ENCODE data around the gene MRC2.

Gene MRC2

DNA sequence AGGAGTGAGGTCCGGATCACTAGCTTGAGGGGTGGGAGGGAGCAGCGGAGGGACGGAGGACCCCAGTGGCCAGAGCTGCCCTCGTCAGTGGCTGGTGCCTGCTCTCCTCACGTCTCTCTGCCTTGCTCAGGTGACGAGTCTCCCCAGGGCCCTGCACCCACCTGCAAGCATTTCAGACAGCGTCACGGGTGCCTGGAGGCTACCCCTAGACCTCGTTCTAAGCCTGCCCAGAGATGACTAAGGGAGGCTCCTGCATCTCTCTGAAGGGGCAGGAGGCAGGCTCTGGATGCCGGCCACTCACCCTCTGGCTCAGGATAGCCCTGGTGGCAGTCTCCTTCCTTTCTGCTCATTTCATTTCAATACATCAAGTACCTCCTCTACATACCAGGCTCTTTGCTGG, 68.8 kb downstream of the MRC2 start:
- in situ Hi-C loops (cut with MboI; ENCODE audit: low sequenced_read_pairs) = loop anchor here (25.0 kb wide), 1 partner anchor 716 kb away; no protein-coding TSS in a partner anchor

DNA sequence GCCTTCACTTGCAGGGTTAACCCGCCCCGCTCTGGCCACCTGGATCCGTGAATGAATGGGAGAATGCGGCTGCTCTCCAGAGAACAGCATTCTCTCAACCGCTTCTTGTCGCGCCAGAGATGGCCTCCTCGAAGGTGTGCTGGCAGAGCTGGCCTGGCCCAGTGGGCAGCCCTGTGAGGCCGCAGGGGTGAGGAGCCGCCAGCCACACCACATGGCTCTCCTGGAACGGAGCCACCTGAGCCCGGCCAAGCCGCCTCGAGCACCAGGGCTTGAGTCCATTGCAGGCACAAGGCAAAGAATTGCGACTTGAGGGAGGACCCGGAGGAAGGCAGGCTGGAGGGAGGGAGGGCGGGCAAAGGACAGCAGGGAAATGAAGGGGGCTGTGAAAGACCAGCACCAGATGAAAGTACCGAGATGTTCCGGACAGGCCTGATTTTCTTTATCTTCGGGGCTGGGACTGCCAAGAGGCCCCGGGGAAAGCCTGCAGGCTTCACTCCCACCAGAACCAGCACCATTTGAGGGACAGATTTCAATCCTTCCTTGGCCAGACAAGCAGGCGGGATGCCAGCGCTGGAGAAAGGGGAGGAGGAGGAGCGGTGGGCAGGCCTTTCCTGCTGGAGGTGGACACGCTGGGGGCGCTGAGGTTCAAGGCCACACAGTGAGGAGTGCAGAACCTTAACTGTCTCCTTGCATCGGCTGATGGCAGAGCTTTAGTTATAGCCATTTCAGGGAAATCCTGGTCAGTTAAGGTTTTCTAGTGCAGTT, 69.4 kb downstream of the MRC2 start:
- in situ Hi-C loops (cut with MboI; ENCODE audit: low sequenced_read_pairs) = loop anchor here (25.0 kb wide), 1 partner anchor 715 kb away; no protein-coding TSS in a partner anchor

DNA sequence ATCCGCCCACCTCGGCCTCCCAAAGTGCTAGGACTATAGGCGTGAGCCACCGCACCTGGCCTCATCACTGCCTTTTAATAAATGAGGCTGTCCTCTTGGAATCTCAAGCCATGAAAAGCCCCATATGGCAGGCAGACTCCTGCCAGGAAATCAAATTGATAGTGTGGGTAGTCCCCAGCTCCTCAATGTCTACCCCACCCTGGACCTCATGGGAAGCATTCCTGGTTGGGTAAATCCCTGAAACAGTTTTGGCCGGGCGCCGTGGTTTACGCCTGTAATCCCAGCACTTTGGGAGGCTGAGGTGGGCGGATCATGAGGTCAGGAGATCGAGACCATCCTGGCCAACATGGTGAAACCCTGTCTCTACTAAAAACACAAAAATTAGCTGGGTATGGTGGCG, 71.0 kb downstream of the MRC2 start:
- in situ Hi-C loops (cut with MboI; ENCODE audit: low sequenced_read_pairs) = loop anchor here (25.0 kb wide), 1 partner anchor 714 kb away; no protein-coding TSS in a partner anchor

DNA sequence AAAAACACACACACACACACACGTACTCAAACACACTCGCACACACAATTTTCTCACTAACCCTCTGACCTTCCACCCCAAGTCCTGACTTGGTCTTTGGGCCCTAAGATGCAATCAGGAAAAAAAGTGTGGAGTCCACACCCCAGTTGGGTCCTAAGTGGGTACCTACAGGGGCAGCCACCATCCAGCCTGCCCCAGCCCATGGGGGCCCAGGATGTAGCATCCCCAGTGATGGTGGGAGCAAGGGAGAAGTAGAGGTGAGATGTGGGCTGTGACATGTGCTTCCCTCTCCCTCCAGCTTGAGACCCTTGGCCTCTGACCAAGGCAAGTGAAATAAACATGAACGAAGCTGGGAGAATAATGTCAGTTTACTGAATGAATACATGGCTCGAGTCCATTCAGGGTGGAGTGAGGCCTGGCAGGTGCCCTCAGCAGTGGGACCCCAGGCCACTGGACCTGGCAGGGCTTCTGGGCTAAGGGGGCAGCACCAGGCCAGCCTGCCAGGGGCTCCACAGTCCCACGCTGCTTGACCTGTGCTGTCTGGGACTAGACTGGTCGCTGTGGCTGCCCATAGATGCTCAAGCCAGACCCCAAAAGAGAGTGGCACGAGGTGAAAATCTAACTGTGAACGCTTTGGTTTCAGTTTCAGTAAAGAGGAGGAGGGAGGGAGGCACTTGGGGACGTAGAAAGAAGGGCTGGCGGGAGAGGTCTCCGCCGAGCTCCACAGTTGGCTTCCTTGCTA, 73.7 kb downstream of the MRC2 start:
- in situ Hi-C loops (cut with MboI; ENCODE audit: low sequenced_read_pairs) = no loop called here

DNA sequence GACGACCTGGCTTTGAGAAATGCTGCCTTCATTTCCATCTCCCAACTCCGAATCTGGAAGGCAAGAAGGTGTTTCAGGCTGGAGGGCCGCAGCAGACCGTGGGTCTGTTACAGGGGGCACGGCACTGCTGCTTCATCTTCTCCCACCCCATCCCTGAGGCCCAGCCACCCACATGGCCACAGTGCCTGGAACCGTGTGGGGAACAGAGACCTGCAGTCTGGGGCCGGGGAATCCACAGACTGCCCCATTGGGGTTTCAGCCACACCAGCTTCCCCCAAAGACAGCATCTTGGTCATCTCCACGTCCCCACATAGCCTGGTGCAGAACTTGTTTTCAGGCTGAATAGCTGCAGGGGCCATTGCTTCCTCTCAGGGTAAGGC, 74.2 kb downstream of the MRC2 start:
- in situ Hi-C loops (cut with MboI; ENCODE audit: low sequenced_read_pairs) = no loop called here

DNA sequence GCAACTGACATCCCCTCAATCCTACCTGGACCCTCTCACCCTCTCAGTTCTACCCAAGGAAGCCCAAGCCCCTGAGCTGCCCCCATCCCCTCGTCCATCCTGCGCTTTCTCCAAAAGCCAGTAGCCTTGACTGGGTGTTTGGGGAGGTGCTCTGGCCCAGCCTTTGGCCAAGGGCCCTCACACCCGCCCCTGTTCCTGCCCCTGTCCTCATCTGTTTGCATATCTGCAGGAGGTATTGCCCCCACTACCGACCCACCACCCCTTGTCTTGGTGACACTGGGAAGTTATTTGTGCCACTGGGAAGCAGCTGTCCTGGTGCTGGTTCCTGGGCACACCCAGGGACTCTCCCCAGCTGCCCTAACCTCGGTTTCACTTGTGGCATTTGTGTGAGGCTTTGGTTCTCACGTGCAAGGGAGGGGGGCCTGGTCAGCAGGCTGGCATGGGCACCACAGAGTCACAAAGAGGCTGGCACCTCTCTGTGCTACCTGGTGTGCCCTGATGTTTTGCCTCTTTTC, 75.3 kb downstream of the MRC2 start:
- in situ Hi-C loops (cut with MboI; ENCODE audit: low sequenced_read_pairs) = no loop called here

DNA sequence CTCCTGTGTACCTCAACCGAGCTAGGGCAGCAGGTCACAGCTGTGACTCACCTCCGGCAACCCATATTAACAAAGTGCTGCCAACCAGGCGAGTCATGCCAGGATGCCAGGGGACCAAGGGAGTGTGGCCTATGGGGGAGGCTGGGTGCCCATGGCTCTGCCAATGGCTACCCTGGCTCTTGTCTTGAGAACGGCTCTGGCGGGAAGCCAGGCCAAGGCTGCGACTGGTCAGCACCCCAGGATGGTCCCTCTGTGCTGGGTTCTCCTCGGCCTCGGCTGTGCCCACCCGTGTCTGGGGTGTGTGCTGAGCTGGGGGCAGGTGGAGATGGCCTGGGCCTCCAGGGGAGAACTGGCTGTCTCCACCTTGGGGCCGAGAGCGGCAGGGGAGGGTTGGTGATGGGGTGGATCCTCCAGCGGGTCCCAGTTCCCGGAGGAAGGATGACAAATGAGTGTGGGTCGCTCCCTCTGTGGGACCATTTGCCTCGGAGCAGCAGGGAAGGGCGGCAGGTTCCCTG, 75.8 kb downstream of the MRC2 start:
- in situ Hi-C loops (cut with MboI; ENCODE audit: low sequenced_read_pairs) = no loop called here

DNA sequence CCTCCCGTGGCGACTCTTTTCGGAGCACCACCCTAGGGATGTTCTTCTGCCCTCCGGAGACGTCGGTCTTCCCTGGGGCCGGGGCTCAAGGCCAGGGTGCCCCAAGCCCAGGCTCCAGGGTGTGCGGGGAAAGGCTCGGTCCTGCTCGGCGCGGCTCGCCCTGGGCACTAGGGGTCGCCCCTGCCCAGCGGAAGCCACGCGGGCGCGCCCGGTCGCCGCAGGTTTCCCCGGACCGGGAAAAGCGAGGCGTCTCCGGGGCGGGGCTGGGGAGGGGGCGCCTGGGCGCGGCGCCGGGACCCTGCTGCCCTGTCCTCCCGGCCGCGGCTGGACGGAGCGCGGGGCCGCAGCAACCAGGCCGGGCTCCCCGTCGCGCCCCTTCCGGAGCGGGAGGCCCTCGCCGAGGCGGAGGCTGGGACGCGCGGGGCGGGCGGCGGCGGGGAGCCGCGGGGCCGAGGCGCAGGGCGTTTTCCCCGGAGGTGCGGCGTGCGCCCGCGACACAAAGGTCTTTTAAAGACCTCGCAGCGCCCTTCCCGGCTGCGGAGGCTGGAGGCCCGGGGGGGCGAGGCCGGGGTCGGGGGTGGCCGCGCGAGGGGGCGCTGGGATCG, 76.4 kb downstream of the MRC2 start:
- in situ Hi-C loops (cut with MboI; ENCODE audit: low sequenced_read_pairs) = no loop called here

DNA sequence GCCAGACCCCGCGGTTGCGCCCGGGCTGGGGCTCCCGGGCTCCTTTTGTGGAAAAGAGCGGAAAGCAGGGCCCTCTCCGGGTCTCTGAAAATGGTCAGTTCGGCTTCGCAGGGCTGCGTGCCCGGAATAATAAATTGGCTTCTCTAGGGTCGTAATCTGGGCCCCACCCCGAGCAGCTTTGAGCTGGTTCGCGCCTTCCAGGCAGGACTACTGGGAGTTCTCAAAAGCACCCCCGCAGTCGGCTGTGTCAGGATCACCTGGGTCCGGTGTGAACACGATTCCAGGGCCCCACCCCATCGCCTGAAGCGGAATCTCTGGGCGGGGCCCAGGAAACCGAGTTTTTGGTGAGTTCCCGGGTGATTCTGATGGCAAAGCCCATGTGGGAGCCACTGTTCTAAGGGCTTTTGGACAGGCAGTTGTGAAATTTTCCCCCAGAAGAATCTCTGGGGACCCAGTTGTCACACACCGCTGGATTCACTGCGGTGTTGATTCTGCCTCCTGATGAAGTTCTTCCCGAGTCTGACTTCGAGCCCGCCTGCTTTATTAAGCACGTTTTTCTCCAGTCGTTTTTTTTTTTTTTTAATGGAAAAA, 77.0 kb downstream of the MRC2 start:
- in situ Hi-C loops (cut with MboI; ENCODE audit: low sequenced_read_pairs) = no loop called here

DNA sequence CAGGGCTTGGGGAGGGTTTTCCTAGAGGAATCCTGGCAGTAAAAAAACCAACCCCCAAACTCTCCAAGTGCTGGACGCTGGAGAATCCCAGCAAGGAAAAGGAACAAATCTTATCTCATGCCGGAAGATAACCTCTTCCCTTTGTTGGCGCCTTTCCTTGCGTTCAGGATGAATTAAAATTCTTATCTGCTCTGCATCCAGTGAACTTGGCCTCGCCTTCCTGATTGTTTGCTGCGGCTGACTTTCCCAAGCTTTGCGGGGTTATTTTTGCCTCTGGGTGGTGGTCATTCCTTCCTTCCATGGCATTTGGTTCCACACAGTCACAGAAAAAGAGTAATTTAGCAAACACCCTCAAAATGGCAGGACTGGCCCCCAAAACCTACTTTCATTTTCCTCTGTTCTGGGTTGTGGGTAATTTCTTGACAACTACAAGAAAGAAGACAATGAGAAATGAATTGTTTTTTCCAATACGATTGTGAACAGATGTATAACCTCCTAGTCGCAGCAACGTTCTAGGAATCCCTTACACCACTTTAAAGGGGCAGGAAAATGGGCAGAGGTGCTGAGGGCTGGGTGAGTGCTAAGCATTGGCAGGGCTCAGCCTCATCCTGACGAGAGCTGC, 77.8 kb downstream of the MRC2 start:
- in situ Hi-C loops (cut with MboI; ENCODE audit: low sequenced_read_pairs) = no loop called here

DNA sequence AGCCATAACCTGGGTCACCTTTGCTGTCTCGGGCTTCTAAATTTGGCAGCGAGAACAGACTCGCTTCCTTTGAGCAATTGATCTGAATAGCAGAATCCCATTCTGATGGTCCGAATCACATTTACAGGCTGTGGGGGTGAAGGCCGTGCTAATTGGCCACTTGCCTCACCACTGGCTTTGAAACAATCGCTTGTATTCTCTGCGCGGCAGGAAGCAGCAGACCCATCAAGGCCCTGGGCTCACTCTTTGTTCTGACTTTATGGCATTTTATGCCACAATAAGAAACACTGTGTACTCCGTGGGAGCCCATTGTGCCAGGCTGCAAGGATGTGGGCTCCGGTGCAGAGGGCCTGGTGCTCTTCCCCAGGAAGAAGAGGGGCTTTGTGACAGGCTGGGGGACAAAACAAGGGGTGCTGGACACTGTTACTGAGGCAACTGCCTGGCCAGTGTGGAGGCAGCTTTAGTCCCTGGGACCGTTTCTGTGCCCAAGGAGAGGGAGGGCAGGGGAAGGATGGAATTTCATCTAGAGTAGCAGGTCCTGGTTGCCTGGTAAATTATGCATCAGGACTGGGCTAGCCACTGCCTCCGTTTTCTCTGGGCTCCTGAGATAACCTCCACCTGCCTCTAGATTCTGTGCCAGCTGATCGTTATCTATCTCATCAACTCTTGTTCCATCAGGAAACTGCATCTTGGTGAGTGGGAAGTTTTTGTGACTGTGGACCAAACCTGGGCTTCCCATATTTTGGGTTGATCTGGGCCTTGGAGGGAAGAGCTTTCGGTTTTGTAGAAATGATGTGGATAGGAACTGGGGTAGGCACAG, 78.5 kb downstream of the MRC2 start:
- in situ Hi-C loops (cut with MboI; ENCODE audit: low sequenced_read_pairs) = no loop called here

DNA sequence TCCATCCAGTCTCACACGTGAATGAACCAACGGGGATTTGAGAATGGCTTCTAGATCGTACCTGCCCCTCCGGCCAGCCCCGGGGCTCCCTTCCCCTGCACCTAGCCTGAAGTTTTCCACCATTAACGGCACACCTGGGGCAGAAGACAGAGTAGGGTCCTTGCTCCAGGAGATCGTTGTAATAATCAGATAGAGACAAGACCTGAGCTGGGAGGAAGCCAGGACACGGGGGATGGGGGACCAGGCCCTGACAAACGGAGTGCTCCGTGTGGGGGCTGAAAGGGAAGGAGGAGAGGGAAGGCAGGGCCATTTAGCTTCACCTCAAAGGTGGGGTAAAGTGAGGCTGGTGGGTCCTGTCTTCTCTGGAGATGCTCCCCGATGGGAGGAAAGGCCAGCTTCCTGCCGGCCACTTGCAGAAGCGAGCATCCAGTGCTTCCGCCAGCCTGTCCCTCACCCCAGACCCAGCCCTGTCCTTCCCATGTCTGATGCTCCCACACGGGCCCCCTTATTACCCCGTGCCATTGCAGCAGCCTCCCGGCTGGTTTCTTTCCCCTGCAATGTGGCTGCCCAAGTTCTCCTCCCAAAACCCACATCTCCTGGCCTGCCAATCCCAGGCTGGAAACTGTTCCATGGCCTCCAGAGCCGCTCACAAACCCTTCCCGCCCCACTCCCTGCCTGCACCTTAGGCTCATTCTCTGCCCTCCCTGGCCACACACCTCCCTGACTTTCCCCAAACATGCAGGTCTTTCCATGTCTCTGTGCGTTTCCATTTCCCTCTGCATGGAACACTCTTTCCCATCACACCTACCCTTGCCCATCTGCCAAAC, 79.3 kb downstream of the MRC2 start:
- in situ Hi-C loops (cut with MboI; ENCODE audit: low sequenced_read_pairs) = no loop called here

DNA sequence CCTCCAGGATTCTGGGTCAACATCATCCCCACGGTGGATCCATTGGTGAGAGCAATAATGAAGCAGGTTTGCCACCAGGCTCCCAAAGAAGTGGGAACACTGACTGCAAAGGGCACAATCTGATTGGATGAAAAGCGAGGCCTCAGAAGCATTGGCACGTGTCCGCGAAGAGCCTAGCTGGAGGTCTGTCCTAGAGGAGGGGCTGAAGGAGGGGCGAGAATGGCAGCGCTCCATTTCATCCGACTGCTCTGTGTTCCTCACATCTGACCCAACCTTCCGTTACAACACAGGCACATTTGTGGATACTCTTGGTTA, 79.9 kb downstream of the MRC2 start:
- in situ Hi-C loops (cut with MboI; ENCODE audit: low sequenced_read_pairs) = no loop called here

DNA sequence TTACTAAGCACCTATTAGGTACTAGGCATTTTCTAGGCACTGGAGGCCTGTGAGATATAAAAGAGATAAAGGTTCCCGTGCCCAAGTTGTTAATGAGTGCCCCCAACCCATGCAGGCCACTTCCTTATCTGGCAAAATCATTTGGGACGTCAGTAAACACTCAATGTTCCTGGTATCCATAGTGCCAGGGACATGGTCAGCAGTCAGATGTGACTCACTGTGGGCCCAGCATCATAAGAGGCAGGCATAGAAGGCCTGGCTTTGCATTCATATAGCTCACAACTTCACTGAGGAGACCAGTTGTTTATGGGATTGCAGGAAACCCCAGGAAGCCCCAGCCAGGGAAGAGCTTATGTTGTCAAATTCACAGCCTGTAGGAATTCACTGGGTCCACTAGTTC, 81.1 kb downstream of the MRC2 start:
- in situ Hi-C loops (cut with MboI; ENCODE audit: low sequenced_read_pairs) = no loop called here

DNA sequence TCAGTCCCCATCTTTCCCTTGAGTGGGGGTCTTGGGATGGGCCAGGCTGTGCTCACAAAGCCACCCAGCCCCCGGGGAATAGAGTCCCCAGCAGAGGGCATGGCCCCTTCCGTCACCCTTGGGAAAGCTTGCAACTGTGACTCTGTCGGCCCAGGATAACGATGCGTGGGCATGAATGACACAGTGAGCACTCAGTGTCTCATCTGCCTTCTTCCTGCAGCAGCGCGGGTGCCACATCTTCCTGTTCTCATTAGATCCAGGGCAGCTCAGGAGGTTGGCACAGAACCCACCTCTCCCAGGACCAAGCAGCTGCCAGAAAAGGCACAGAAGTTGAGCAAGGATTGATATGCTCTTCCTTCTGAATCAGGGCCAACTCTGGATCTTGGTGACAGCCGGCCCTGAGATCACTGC, 84.7 kb downstream of the MRC2 start:
- in situ Hi-C loops (cut with MboI; ENCODE audit: low sequenced_read_pairs) = loop anchor here (10.0 kb wide), 1 partner anchor 253 kb away; the partner anchor contains the start of gene TANC2

DNA sequence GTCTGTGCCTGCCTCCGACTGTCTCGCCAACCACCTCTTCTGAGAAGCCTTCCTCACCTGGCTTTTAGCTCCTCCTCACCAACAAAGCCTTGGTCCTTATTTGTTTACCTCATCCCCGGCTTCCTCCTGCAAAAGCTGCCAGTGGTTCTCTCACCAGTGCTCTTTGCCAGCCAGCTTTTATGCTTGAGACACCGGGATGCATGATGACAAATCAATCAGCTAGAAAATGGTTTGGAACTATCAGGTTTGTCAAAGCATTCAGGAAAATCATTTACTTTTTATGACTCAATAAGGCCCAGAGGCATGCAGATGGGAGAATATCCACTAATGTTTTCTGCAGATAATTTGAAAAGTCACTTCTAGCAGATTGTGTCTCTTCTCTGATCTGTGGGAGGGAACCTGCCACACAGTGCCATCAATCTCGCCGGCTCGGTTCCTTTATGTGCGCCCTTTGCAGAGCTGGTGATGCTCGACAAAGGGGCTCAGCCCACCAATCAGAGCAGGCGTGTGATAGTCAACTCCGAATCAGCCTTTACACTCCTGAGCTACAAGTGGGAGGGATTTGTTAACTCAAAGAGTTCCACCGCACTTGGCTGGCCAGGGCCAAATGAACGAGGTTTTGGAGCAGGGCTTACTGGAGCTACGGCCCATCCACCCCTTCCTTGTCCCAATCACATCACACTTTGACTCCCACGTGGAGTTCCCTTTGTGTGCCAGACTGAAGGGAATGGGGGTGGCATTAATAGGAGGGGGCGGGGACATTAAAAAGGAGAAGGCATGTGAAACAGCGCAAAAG, 85.8 kb downstream of the MRC2 start:
- in situ Hi-C loops (cut with MboI; ENCODE audit: low sequenced_read_pairs) = loop anchor here (10.0 kb wide), 1 partner anchor 252 kb away; the partner anchor contains the start of gene TANC2

DNA sequence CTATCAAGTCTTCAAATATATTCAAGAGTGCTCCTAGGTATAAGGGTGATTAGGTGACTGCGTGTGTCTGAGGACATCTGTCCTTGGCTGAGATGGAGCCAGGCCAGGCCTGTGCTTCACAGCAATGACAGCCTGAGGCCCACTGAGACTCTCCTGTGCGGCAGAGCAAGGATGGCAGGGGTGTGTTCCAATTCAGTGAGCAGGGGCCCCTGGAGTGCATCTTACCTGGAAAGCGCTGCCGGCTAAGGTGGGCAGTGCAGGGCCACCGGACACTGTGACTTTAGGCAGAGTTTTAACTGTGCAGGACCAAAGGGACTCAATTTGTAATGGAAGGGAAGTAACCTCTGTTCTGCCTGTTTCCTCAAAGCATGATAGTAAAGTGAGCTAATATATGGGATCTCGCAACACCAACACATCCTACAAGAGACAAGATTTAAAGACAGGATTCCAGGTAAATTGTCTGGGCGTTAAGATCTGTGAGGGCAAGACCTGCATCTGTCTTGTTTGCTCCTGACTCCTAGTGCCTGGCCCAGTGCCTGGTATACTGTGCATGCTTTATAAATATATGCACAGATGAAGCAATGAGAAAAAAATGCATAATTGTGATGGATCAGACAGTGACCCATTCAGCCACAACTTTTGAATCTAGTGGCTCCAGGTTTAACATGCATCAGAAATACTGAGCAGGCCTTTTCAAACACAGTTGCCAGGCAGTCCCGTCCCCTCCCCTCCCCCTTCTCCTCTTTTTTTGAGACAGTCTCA, 86.7 kb downstream of the MRC2 start:
- in situ Hi-C loops (cut with MboI; ENCODE audit: low sequenced_read_pairs) = loop anchor here (10.0 kb wide), 1 partner anchor 251 kb away; the partner anchor contains the start of gene TANC2

All from HL-60/S4 treated with phorbol 12-myristate 13-acetate at 8.2 ng/mL for 4 days and 3 days (cell line).